COR-L47 (cell line): ENCODE data around the gene OR2T8.

ENCODE experiments used
- DNase-seq: peaks from one replicate; lab custom pipeline; 2025; lab: John Stamatoyannopoulos, UW

OR2T8 gene

GRCh38 chr1:247962911-247963588, 43.0 kb downstream of the OR2T8 start:
- no peak for DNase-seq

- no peak for DNase-seq
Measured at GRCh38 chr1:247964933-247965332, 44.9 kb downstream of the OR2T8 start, which contains the start of gene OR2AK2. Gene OR2AK2 (plus strand): TSS chr1:247965233. CDS start chr1:247965377, 144 bp downstream.

- DNase-seq: no peak
Measured at GRCh38 chr1:247966532-247967204, 46.6 kb downstream of the OR2T8 start.
